Measurements from ENCODE around the gene HSPA12A.
"Not testable (repeated sequence)": the region's sequence is repeated elsewhere in the genome, so short reads cannot be mapped to it uniquely, and the experiment has no call there.

HSPA12A gene

GRCh38 chr10:116712519-116712918 lies 29.8 kb downstream of the HSPA12A start:
- no peak for DNase-seq

GRCh38 chr10:116711803-116712202 lies 30.6 kb downstream of the HSPA12A start:
- not testable (repeated sequence) for DNase-seq

GRCh38 chr10:116710076-116710475 lies 32.3 kb downstream of the HSPA12A start:
- no peak for DNase-seq

- DNase-seq: no peak
Measured at GRCh38 chr10:116708877-116709276, 33.5 kb downstream of the HSPA12A start.

GRCh38 chr10:116708391-116708821 lies 34.0 kb downstream of the HSPA12A start:
- no peak for DNase-seq

GRCh38 chr10:116707981-116708380 lies 34.4 kb downstream of the HSPA12A start:
- no peak for DNase-seq

GRCh38 chr10:116706281-116706680 lies 36.1 kb downstream of the HSPA12A start:
- no peak for DNase-seq

GRCh38 chr10:116705498-116705897 lies 36.9 kb downstream of the HSPA12A start:
- no peak for DNase-seq

GRCh38 chr10:116704926-116705325 lies 37.4 kb downstream of the HSPA12A start:
- DNase-seq: no peak

GRCh38 chr10:116702165-116702564 lies 40.2 kb downstream of the HSPA12A start:
- DNase-seq: no peak

- DNase-seq: no peak
Measured at GRCh38 chr10:116699471-116700150, 42.8 kb downstream of the HSPA12A start.

- no peak for DNase-seq
Measured at GRCh38 chr10:116699049-116699448, 43.3 kb downstream of the HSPA12A start.

GRCh38 chr10:116698364-116698763 lies 44.0 kb downstream of the HSPA12A start:
- no peak for DNase-seq

- DNase-seq: no peak
Measured at GRCh38 chr10:116697816-116698215, 44.5 kb downstream of the HSPA12A start.

GRCh38 chr10:116696919-116697318 lies 45.4 kb downstream of the HSPA12A start:
- no peak for DNase-seq

GRCh38 chr10:116694927-116695268 lies 47.5 kb downstream of the HSPA12A start:
- DNase-seq: no peak

- no peak for DNase-seq
Measured at GRCh38 chr10:116694243-116694926, 48.0 kb downstream of the HSPA12A start.

GRCh38 chr10:116692225-116692624 lies 50.1 kb downstream of the HSPA12A start:
- DNase-seq: no peak

- no peak for DNase-seq
Measured at GRCh38 chr10:116691635-116692034, 50.7 kb downstream of the HSPA12A start.

GRCh38 chr10:116690356-116691322 lies 51.7 kb downstream of the HSPA12A start:
- no peak for DNase-seq

GRCh38 chr10:116689744-116690143 lies 52.6 kb downstream of the HSPA12A start:
- no peak for DNase-seq

GRCh38 chr10:116688741-116689495 lies 53.4 kb downstream of the HSPA12A start:
- DNase-seq: no peak

- no peak for DNase-seq
Measured at GRCh38 chr10:116688241-116688711, 54.1 kb downstream of the HSPA12A start.

Measured in GF-D8 (cell line).